HG02884 (cell line): ENCODE data around the gene DNAH11.
"Not testable (repeated sequence)": the region's sequence is repeated elsewhere in the genome, so short reads cannot be mapped to it uniquely, and the experiment has no call there.

Experiments
- ATAC-seq: cut with Tn5 transposase; IDR thresholded peaks from one replicate; pipeline ENCODE4 v1.9.1; 2021; ENCODE audit warnings: mild to moderate bottlenecking, moderate library complexity; ENCODE audit not compliant: unreplicated experiment

DNAH11 gene

DNA sequence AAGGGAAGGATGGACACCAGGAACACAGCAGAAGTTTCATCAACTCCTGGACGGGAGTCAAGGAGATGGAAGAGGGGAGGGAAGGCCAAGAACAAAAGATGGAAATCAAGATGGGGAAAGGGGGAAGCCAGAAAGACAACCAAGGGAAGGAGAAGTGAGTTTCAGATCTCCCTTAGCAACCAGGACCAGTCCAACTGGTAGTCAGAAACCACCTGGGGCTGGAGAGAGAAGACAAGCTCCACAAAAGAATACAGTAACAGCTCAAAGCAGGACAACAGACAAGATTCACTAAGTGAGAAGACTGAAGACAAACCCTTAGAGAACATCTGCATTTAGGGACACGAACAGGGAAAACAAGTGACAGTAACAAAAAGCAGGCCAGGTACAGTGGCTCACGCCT, 372.3 kb downstream of the DNAH11 start:
- no peak for ATAC-seq

GRCh38 chr7:21916176-21916575, 373.3 kb downstream of the DNAH11 start:
- ATAC-seq: no peak

DNA sequence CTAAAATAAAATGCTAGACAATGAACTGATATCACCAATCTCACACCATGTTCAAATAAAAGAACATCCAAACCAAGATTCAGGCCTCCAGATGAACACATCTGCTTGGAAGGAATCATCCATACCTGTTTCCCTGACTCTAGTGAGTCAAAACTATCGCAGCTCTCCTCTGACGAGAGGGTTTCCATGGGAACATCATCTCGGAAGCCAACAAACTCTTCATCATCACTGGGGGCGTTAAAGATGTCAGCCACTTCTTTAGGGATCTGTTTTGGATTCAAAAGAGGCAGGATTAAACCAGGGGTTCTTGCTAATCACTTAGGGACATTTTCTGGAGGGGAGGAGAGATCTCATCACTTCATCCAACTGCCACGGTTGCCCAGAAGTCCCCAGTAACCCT, 373.8 kb downstream of the DNAH11 start:
- no peak for ATAC-seq

DNA sequence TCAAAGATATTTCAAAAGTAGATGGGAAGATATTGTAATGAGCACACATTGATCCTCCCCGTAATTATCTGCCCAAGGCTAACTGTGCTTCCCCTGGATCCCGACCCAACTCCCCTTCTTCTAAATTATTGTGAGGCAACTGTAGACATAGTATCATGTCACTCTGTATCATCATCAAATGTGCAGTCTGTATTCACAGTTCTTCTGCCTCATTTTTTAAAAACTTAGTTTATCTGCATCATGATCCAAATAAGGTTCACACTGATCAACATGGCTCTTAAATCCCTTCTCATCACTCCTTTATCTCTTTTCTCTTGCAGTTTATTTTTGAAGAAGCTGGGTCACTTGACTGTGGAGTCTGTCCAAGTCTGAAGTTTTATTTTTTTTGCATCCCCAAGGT, 375.4 kb downstream of the DNAH11 start:
- ATAC-seq: no peak

DNA sequence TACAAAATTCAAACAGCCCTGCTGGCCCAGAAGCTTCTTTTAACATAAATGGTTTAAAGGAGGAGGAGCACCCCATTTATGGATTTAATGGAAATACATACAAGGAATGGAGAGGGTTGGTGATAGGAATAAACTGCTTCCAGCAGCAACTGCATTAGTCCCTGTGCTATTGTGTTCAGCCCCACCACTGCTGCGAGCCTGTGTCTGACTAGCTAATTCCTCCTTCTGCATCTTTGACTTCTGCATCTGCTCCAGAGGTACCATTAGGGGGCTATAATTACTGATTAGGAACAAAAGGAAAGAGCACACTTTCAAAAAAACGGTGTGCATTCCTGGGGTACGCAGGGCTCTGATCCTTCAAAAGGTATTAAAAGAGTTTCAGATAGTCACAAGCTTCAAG, 378.1 kb downstream of the DNAH11 start:
- ATAC-seq: no peak

DNA sequence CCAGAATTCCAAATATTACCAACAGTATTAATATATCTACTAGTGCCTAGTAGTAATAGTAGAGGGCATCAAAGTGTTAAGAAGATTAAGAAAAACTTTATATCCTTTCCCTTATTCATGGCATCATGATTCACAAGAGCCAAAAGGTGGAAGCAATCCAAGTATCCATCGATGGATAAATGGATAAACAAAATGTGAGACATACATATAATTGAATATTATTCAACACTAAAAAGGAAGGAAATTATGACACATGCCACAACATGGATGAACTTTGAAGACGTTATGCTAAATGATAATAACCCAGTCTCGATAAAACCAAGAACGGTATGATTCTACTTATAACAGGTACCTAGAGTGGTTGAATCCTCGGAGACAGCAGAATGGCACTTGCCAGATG, 379.8 kb downstream of the DNAH11 start:
- no peak for ATAC-seq

- ATAC-seq: no peak
Measured at GRCh38 chr7:21923658-21924057, 380.8 kb downstream of the DNAH11 start.

DNA sequence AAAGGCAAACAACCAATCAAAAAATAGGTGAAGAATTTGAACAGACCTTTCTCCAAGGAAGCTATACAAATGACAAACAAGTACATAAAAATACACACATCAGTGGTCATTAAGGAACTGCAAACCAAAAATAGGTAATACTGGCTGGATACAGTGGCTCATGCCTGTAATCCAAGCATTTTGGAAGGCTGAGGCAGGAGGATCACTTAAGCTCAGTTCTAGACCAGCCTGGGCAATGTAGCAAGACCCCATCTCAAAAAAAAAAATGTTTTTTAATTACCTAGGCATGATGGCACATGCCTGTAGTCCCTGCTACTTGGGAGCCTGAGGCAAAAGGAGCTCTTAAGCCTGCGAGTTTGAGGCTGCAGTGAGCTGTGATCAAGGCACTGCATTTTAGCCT, 383.6 kb downstream of the DNAH11 start:
- ATAC-seq: no peak

DNA sequence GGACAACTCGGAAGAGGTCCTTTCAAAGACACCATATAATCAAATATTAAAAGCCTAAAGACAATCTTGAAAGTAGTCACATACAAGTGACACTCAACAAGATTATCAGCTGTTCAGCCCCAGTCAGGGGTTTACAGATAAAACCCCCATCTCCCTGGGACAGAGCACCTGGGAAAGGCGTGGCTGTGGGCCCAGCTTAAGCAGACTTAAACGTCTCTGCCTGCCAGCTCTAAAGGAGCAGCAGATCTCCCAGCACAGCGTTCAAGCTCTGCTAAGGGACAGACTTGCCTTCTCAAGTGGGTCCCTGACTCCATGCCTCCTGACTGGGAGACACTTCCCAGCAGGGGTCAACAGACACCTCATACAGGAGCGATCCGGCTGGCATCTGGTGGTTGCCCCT, 384.9 kb downstream of the DNAH11 start:
- no peak for ATAC-seq

DNA sequence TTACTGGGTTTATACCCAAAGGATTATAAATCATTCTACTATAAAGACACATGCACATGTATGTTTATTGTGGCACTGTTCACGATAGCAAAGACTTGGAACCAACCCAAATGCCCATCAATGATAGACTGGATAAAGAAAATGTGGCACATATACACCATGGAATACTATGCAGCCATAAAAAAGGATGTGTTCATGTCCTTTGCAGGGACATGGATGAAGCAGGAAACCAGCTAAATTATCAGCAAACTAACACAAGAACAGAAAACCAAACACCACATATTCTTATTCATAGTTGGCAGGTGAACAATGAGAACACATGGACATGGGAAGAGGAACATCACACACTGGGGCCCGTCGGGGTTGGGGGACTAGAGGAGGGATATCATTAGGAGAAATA, 390.5 kb downstream of the DNAH11 start:
- not testable (repeated sequence) for ATAC-seq

DNA sequence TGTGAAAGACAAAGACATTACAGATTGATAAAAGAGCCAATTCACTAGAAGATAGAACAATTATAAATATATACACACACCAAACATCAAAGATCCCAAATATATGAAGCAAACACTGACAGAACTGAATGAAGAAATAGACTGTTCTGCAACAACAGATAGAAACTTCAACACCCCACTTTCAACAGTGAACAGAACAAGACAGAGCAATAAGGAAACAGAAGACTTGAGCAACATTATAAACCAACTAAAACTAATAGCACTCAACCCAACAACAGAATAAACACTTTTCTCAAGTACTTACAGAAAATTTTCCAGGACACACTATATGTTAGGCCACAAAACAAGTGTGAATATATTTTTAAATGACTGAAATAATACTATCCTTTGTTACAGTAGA, 392.0 kb downstream of the DNAH11 start:
- ATAC-seq: no peak

GRCh38 chr7:21938463-21938862, 395.6 kb downstream of the DNAH11 start:
- no peak for ATAC-seq

DNA sequence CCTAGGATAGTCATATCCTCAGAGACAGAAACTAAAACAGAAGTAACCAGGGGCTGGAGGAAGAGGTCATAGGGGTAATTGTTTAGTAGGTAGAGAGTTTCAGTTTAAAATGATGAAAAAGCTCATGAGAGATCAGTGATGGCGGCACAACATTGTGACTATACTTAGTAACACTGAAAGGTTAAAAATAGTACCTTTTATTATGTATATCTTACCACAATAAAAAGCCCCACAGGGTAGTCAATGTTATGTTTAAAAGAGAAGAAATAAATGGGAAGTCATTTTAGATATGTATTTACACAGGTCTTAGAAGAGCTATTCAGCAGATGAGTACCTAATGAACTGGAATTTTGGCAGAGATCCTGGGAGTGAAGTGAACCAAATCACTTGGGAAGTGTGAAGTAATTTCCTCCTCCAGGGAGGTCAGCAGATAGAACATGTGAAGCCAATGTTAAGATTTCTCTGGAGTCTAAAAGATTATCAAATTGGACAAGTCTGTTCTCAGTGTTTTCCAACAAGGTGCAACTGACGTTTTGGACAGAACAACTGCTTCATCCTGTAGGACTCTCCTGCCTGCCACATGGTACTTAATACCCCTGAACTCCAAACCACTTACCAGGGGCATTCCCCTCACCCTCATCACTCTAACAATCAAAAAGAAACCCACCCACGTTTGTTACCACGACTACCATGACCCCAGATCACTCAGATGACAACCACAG, 396.5 kb downstream of the DNAH11 start:
- ATAC-seq: peak; percentile 82

- ATAC-seq: no peak
Measured at GRCh38 chr7:21939858-21940372, 397.1 kb downstream of the DNAH11 start.

DNA sequence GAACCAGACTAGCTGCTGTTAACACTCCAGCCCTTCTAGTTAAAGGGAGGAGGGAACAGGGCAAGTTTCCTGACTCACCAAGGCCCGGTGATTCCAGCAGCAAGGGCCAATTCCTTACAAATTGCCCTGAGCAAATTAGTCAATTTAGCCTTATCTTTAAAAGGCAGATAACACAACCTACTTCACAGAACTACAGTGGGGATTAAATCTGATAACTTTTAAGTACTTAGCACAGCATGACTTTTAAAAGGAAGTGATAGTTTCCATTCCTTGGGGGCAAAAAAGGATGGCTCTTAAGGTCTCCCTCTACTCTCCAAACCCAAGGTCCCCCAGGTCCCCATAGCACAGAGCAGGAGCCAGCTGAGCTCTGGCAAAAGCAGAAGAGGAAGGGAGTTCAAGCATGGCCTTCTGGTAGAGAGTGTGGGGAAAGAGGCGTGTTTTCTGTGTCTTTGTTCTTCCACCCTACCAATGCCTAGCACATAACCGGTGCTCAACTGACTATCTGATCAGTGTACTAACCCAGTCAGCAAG, 398.8 kb downstream of the DNAH11 start:
- no peak for ATAC-seq

DNA sequence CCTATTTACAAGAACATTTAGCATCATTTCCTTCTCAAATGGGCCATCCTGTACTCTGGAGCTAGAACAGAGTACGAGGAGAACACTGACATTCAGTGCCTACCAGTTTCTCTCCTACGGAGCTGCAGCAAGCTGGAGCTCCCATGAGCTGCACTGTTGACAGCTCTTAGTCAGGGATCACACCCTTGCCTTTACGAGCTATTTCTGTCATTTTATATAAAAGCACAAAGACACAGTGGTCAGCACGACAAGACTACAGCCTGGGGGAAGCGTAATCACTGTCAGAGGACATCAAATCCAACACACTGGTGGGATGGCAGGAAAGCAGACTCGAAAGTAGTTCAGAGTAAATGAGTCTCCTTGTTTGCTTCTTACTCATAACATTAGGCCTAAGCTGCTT, 400.1 kb downstream of the DNAH11 start:
- ATAC-seq: no peak

GRCh38 chr7:21943436-21943835, 400.6 kb downstream of the DNAH11 start:
- ATAC-seq: no peak

DNA sequence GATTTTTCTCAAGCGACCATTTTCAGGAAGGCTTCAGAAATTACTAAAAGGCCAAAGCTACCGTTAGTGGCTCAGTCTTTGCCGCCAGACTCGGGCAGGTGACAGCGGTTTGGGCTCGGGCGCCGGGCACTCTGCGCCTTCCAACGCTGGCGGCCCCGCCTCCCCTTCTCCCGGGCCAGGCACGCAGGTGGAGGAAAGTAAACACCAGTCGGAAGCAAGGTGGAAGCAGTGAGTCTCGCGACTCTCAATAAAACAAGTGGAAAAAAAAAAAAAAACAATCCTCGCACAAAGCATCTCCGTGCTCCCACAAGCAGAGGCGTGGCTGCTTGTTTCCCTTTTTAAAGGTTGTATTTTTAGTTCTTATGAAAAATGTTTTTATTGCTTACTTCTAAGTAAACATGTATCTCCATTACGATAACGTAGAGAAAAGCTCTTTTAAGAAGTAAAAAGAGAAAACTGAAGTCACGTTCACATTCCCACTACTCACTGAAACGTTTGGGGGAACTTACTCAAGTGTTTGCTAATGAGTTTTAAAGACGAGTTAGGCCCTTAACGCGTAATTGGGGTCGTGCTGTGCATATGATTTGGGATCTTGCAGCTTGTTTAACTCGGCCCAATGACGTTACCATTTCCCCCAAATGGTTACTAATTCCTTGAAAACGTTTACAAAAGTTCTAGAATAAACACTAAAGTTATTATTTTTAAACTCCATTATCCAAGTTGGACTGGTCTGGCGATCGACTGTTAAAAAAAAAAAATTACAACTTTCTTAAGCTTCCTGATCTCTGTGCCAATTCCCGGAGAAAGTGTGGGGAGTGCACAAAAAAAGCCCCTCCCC, 402.0 kb downstream of the DNAH11 start:
- no peak for ATAC-seq

GRCh38 chr7:21945454-21946221, 402.8 kb downstream of the DNAH11 start, which contains the start of gene CDCA7L:
CDCA7L (minus strand) TSS chr7:21945899; CDS start chr7:21945804, 95 bp downstream.
- peak; percentile 83 for ATAC-seq

DNA sequence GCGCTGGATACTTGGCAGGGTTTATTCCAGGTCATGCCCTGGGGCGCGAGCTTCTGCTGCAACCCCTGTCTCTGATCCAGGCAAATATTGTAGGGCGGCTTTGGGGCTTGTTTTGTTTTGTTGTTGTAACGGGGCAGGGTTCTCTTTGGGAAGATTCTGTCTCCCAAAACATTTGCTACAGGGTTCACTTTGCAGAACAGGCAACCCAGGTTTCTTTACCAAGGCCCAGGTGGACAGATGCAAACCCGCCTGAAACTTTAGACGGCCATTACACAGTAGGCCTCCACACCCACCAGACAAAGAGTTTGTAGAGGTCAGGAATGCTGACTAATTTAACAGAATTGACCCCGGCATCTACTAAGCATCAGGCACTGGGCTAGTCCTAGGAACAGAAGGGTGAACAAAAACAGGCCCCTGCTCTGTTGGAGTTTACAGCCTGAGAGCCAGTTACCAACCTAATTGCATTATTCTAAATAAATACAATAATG, 403.4 kb downstream of the DNAH11 start:
- no peak for ATAC-seq

DNA sequence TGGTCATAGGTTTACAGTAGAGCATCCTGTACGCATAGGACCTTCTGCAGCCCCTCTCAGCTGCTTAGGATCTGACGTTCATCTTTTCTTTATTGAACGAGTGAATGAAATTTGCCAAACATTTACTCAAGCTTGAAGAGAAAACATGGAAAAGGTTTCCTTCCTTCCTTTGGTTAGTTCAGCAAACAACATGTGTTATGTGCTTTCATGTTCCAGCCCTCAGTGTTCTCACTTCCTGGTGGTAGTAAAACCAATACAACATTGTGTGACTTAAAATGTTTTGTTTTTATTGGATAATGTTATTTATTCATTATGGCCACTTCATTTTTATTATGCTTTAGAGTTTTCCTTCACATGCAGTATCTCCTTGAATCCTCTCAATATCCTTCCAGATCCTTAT, 404.2 kb downstream of the DNAH11 start:
- ATAC-seq: no peak
